ENCODE measurements around the gene FPGS.

- TF ChIP-seq CTCF (IDR thresholded peaks at IDR 0.05) (no peak), EZH2 (IDR thresholded peaks at IDR 0.05) (no peak)
Measured at GRCh38 chr9:127773981-127774380, 28.7 kb upstream of the FPGS start.
